Fibroblast of the conjunctiva (primary cell): Measurements from ENCODE around the gene HOXD4.

ENCODE experiments used
- DNase-seq: peaks from one replicate; pipeline ENCODE4 v3.0.0-alpha.2; 2010; ENCODE audit warnings: low read depth

The HOXD4 gene

DNA sequence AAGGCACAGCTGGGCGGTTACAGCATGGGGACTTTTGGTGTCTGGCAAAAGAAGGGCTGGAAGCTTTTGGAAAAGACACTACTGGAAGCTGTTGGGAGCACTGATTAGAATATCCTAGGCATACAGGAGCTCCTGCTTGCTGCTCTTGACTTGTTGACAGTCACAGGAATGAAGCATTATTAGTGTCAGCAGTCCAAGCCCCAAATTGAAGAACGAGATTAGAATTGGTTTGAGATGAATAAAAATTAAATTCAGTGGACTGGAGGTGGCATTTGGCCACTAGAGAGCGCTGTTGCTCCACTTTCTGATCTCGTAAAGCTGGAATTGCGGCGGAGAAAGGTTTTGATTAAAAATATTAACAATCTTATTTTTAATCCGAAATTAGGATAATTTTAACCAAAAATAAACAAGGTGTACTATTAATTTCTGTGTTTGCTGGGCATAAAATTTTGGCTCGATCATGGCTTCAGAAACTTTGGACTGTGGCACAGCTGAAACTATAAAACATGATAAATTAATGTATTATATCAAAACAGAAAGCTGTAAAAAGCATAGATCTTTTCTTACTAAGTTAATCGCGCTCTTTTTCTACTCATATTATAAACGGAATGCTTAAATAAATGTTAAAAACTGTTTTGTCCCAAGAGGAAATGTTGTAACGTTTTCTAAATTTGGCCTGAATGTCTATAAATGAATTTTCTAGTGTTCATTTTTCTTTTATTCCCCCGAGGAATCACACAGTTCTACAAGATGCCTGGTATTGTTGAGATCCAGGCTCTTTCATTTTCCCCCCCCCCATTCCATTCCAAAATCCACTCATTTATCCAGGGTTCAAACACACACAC lies 24.2 kb upstream of the HOXD4 start:
- DNase-seq = peak; percentile 36

DNA sequence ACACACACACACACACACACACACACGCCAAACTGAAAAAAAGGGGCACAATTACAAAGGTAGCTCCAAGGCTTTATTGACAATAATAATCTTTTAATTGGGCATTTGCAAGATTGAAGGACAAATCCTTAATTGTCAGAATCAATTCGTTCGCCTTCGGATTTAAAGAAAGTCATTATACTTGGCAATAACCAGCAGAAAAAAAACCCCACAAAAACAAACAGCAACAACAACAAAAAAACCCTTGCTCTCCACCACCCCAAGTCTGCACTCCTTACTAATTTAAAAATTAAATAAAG lies 23.6 kb upstream of the HOXD4 start:
- no peak for DNase-seq

DNA sequence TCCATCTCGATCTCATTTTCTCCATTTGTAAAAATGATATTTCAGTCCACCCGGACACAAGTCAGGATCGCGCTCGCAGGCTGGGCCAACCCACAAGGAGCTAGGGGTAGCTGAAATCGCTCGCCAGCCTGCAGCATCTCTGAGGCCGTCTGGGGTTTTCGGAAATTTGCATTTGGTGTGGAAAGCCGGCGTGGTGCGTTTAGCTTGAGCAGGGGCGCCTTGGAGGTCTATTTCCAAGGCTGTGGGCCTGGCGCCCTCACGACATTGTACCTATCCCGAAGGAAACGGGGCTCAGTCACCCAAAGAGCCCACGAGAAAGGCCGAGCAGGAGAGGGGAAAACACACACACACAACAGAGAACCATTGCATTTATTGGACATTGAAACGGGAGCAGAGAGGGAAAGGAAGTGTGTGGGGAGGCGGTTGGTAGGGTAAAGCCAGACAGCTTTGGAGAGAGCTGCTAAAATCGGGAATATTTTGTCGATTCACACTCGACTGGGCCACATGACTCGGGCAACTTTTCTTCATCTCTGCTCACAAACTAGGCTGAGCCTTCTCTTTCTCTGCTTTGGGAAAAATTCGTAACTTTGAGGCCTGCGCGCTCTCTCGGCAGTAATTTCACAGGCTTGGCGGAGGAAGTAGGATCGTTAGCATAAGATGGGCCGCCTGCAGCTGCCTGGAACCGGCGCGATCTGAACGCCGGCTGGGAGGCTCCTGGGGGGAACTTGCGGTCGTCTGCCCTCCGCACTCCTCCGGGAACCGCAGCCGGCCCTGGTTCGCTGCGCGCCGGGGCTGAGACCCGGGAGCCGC lies 23.0 kb upstream of the HOXD4 start:
- no peak for DNase-seq

DNA sequence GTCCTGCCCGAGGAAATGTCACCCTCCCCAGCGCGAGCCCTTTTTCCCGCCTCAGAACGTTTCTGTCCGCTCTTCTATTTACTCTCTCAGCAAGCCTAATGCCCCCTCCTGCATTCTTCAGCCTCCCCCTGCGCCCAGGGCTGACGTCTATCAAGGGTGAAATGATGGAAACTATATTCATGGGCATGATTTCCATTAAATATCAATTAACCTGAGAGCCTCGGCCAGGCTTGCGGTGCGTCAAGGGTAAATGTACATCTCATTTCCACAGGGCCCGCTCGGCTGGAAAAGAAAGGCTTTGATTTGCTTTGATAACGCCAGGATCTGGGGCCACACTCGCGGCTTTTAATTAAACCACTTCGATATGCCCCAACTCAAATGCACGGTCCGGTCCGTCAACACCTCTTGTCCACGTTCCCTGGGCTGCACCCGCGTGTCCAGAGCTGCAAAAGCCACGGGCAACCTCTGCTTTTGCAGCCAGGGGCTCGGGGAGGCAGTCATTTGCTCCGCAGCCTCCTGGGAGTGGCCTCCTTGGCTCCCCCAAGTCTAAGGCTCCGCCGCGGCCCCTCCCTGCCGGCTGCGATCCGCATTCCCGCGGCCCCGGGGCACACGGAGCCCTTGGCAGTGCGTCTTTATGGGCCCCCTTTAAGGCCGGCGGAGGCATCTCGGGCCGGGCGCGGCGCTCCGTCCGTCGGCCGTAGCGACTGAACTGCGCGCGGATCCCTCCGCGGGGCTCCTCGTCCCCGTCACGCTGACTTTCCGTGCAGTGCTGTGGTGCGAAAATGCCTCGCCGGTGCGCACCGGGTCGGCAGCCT lies 22.2 kb upstream of the HOXD4 start, which contains the start of gene HOXD8:
Gene HOXD8 (plus strand): TSS at position 724 of the 815 bp plus-strand sequence. CDS start 662 bp downstream, outside the sequence.
- DNase-seq = no peak

DNA sequence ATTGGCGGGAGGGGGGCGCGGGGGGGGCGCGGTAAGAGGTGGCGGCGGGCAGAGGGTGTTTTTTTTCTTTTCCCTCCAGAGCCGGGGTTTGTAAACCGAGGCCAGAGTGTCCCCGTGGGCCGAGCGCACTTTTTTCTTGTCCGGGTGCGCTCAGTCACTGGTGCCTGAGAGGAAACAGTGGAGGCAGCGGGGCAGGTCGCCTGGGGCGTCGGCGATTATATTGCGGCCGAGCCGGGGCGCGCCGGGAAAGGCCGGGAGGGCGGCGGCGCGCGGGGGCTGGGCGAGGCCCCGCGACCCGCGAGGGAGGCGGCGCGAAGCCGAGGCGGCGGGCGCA lies 21.6 kb upstream of the HOXD4 start:
- DNase-seq = no peak

DNA sequence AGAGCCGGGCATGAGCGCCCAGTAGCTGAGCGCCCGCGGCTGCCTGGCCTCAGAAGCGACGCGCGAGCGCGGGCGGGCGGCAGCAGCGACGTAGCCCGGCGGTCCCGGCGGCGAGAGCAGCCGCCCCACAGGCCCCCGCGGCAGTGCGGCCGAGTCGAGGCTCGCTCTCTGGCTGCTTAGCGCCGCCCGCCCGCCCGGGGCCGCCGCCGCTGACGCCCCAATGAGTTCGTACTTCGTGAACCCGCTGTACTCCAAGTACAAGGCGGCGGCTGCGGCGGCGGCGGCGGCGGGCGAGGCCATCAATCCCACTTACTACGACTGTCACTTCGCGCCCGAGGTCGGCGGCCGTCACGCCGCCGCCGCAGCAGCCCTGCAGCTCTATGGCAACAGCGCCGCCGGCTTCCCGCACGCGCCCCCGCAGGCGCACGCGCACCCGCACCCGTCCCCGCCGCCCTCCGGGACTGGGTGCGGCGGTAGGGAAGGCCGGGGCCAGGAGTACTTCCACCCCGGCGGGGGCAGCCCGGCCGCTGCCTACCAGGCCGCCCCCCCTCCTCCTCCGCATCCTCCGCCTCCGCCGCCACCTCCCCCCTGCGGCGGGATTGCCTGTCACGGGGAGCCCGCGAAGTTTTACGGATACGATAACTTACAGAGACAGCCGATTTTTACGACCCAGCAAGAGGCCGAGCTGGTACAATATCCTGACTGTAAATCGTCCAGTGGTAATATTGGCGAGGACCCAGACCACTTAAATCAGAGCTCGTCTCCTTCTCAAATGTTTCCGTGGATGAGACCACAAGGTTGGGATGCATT lies 21.0 kb upstream of the HOXD4 start:
- DNase-seq = no peak

DNA sequence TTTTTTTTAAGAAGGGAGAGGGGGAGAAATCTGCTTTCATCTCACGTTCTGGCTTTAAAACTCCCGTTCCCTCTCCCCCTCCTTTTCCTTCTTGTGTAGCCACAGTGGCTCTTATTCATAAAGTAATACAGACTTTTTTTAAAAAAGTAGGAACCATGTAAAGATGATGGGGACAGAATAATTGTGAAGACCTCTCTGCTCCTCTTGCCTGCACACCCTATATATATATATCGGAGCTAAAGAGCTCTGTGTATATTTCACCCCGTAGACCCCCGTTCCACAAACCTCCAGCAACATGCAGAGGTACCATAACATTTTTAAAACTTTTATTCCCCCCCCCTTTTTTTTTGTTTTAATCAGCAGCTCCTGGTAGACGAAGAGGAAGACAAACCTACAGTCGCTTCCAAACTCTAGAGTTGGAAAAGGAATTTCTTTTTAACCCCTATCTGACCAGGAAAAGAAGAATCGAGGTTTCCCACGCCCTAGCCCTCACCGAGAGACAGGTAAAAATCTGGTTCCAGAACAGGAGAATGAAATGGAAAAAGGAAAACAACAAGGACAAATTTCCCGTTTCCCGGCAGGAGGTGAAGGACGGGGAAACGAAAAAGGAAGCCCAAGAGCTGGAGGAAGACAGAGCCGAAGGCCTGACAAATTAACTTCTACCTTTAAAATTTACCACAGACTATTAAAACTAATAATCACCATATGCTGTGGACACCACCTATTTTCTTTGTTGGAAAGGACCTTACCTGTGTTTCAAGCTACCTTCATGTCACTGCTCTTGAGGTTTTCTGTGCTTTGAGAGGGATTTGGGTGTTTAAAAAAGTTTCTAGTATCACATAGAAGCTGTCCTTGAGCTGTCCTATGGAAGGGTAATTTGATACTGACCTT lies 20.1 kb upstream of the HOXD4 start:
- DNase-seq = no peak

DNA sequence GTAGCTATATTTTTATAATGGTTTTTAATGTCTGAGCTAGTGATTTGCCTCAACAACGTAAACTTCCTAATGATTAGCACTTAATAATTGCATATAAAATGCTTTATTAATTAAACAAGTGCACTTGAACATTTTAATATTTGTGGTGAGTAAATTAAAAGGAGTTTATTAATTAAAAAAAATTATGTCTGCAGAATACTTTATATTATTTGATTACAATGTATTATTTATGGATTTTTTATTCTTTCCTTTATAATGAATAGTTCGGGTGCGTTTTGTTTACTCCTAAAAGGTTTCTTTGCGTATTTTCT lies 19.5 kb upstream of the HOXD4 start:
- DNase-seq = no peak

DNA sequence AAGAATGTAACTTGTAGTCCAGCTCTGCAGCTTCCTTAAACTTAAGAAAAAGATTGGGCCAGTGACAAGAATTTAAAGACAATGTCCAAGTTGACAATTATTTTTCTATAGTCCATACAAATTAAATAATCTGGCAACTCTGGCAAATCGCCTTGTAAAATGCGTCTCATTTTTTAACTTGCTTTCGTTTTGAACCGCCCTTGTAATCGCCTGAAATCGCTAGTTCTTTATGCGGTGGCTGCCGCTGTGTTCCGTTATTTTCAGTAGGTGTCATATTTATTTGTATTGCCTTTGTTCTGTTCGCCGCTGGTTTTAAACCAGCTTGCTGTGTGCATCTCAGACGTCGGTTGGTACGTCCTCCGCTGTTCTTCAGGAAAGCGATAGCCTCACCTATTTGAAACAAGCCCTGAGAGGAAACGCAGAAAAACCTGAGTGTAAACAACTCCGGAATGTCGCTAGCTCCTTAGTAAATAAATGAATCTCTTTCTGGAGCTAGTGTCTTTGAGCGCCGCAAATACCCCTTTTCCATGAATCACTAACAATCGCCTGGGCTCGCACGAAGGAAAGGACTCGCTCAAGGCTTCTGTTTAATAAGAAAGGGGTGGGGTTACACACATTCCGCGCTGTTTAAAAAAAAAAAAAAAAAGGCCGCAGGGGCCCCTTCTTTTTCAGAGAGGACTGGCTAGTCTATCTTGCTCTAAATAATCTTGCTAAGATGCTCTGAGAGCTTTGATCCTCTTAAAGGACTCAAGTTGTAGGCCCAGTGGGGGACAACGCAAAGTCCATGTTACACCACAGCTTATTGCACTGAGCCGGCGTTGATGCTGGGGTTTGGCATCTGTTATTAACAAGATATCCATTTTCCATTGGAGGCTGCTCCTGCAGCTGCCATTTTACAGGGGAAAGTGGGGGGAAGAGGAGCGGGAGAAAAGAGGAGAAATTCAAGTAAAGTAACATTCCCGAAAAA lies 18.9 kb upstream of the HOXD4 start:
- DNase-seq = no peak

DNA sequence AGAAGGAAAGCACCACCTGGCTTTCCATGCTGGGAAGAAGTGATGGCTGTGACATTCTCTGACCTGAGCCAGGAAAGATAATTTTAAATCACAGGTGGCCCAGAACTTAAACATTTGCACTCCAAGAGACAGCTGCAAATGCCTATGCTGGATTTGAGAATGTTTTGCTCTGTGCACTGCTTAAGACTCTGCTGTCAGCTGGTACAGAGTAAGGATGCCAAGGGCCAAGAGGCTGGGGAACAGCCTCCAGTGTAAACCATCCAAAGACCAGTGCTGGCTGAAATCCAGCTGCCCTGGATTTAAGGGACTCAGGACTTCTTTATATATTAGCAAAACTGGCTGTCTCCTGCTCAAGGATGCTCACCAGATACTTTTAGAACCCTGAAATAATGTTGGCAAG lies 18.0 kb upstream of the HOXD4 start:
- no peak for DNase-seq

DNA sequence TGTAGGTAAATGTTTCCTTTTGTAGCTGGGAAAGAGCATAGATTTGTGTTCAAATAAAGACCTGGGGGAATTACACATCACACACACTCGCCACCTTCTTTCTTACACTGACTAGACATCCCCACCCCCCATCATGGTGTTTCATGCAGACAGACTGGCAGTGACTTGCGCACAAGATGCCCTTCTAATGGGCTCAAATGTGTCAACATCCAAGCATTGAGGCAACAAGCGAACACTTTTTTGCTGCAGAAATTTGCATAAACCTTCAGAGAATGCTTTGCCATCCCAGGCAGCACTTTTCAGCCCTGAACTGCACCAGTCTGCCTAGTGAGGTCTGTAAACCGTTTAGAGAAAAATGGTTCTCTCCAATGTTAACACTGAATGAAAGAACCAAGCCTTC lies 17.3 kb upstream of the HOXD4 start:
- no peak for DNase-seq

DNA sequence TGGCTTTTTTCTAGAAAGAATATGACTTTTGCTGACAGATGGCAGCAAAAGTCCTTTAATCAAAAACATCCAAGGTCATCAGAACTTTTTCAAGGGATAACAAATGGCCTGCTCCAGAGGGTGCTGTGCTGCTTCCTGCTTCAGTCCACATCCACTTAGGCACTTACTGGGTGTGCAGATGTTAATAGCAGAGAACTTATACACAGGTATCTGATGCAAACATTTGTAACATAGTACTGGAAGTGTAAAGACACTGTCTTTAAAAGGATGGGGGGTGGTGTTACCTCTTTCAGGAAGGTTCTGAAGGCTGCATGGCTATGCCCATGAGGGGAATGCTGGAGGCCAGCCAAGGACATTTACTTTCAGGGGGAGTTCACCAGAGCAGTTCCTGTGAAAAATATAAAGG lies 16.3 kb upstream of the HOXD4 start:
- no peak for DNase-seq

DNA sequence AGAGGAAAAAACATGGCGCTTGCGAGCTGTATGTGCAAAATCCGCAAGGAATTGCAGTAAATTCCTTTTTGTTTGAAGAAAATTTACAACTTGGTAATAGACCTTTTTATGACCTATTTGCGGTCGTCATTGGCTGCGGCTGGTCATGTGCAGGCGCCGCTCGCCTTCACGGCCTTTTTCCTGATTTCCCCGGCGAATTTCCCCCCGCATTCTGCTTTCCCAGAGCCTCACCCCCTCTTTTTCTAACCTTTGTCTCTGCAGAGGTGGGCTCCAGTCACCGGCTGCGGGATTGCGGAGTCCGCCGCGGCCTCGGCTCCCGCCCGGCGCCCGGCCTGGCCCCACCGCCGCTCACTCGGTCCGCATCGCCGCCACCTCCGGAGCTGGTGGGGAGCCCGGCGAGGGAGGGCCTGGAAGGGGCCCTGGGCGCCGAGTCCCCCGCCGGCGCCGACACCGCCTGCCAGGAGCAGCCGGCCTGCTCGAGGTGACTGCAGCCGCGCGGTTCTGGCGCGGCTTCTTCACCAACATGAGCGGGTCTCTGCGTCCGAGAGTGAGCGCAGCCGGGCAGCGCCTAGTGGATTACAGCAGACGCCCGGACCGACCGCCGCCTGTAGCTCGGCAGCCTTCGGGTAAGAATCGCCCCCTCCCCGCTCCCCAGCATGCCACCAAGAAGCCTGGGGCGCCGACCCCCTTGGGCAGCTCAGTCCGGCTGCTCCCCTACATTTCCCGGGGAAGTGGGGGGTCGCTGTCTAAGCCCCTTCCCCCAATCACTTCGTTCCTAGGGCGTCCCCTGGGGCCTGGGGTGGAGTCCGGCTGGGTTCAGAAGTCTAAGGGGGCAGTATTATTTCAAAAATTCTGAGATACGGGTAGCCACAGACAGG lies 14.7 kb upstream of the HOXD4 start:
- DNase-seq = no peak

DNA sequence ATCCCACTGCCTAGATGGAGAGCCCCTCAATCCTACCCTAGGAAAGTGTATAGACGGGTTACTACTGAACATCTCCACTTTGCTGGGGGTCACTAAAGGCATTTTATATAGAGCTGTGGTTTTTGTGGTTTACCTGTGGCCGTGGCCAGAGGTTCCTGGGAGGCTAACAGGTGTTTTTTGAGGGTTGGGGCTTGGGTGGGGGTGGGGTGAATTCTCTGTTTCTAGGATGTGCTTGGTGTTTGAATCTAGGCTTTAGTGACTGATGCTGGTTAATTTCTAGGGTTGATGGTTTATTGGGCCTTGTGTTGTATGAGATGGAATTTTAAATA lies 14.1 kb upstream of the HOXD4 start:
- DNase-seq = no peak

DNA sequence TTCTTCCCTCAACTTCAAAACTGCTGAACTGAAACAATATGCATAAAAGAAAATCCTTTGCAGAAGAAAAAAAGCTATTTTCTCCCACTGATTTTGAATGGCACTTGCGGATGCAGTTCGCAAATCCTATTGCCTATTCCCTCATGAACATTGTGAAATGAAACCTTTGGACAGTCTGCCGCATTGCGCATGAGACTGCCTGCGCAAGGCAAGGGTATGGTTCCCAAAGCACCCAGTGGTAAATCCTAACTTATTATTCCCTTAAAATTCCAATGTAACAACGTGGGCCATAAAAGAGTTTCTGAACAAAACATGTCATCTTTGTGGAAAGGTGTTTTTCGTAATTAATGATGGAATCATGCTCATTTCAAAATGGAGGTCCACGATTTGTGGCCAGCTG lies 13.4 kb upstream of the HOXD4 start:
- no peak for DNase-seq

DNA sequence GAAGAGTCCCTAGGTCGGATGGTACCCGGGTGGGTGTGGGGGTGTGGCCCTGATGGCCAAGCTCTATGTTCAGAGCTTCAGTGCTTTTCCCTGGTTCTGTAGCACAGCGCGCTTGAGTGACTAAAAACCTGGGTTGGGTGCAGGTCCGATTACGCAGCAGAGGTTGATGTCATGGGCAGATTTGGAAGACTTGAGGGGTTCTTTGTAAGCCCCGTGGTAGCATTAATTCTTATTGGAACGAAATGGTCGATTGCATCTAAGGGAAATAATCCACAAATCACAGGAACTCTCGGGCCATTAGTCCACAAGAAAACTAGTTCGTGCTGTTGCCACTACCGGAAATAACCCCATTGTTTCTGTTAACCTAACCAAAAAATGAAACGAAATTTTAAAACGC lies 12.8 kb upstream of the HOXD4 start:
- DNase-seq = no peak

DNA sequence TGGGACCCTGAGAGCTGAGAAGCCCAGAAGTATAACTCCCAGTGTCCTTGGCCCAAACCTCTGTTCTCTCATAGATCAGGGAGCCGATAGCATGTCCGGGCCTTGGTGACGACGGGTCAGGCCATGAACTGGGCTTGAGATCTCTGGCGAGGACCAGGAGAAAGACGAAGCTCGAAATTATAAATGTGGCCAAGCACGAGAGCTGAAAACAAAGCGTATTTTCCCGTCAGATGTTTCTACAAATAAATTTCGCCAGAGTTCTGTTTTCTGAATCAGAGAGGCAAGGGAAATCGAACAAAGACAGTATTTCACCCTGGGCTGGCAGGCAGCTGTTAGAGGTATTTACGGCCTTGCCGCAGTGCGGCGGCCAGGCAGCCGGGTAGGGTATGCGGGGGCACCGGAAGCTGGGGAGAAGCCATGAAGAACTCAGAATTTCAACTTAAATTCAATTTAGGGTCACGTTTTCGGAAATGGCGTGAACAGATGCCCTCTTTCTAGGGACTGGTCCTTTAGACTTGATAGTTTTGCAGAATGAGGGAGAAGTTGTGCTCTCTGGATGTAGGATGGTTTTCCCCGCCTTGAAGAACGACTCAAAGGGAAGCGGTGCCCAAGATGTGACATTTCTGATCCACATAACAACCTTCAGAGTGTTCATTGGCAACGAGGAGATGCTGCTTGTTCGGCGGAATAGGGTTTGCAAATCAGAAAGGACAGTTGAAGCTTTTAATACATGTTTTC lies 12.3 kb upstream of the HOXD4 start:
- DNase-seq = no peak
